HG03439 (cell line): Measurements from ENCODE around the gene PPP1R14C.
"Not testable (repeated sequence)": the region's sequence is repeated elsewhere in the genome, so short reads cannot be mapped to it uniquely, and the experiment has no call there.

ENCODE experiments used
- ATAC-seq: cut with Tn5 transposase; IDR thresholded peaks from one replicate; pipeline ENCODE4 v1.9.1; 2021; ENCODE audit warnings: mild to moderate bottlenecking, moderate library complexity; ENCODE audit not compliant: unreplicated experiment

PPP1R14C gene

GRCh38 chr6:150165020-150165702 lies 22.3 kb downstream of the PPP1R14C start:
- no peak for ATAC-seq

DNA sequence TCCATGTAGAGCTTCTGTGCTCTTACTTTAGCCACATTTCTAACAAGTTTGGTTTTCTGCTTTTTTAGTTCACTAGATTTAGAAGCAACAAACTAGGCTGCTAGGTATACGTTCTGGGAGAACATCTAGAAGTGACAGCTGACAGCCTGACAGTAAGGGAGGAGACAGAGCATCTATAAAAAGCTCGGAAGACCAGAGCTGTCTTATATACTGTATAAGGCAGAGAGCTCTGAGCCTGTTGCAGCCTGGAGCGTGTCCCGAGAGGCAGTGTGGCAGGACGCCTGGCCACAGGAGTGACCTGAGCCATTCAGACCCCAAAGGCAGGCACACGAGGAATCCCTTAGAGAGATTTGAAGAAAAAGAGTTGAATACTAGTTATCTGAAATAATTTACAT lies 24.6 kb downstream of the PPP1R14C start:
- no peak for ATAC-seq

GRCh38 chr6:150169181-150169580 lies 26.3 kb downstream of the PPP1R14C start:
- no peak for ATAC-seq

GRCh38 chr6:150169609-150170008 lies 26.8 kb downstream of the PPP1R14C start:
- ATAC-seq, result no peak

DNA sequence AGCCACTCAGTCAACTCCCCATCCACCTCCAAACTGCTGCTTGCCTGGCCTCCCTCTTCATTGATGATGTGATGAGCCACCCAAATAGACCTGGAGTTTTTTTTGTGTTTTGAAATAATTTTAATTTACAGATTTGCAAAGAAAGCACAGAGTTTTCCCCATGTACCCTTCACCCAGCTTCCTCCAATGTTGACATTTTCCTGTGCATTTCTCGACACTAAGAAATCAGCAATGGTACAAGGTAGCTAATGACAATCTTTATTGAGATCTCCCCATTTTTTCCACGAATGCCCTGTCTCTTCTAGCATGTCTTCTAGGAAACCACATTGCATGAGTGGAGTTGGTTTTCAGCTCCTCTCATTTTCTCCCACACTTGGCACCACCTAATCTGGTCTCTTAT lies 30.1 kb downstream of the PPP1R14C start:
- no peak for ATAC-seq

DNA sequence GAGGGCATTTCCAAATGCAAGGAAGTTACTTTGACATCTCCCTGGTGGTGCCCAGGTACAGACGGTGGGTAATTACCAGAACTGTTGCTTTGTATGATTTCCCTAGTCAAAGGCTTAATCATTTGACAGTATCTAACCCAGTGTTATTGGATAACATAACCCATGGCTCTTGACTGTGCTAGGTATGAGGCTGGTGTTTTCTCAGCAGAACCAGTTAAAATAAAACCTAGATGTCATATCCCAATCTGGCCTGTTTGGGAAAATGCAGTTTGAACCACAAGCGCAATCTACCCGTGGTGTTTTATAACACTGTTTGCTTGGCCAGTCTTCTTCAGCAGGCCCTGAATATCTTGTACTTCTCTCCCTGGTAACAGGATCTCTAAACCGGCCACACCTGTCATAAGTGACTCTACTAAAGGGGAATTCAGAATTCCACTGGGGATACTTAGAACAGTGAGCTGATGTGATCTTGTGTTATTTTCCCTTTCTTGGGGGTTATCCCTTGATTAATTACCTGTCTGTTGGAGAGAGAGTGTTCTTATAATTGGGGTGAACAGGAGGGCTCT lies 32.8 kb downstream of the PPP1R14C start:
- ATAC-seq, result no peak

- no peak for ATAC-seq
Measured at GRCh38 chr6:150176152-150176551, 33.3 kb downstream of the PPP1R14C start.

DNA sequence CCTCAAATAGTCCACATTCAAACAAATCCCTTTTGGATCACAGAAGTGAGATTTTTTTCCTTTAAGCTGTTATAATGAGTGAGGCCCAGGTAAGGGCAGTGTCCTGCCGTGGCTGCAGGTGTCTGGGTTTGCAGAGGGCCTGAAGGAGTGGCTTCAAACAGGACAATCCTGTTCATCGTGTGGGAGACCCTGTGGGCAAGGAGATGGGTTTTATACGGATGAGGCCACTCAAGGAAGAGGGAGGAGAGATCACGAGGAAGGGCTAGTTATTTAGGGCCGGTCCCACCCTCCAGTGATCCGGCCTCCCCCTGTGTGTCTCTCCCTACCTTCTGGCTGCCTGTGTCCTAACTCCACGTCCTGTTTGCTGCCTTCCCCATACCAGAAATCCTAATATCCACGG lies 33.8 kb downstream of the PPP1R14C start:
- no peak for ATAC-seq

- ATAC-seq, result no peak
Measured at GRCh38 chr6:150177259-150177951, 34.6 kb downstream of the PPP1R14C start.

- ATAC-seq, result no peak
Measured at GRCh38 chr6:150177952-150178520, 35.2 kb downstream of the PPP1R14C start.

- no peak for ATAC-seq
Measured at GRCh38 chr6:150179030-150179429, 36.2 kb downstream of the PPP1R14C start.

- not testable (repeated sequence) for ATAC-seq
Measured at GRCh38 chr6:150179907-150180424, 37.1 kb downstream of the PPP1R14C start.

- ATAC-seq, result no peak
Measured at GRCh38 chr6:150180517-150180916, 37.7 kb downstream of the PPP1R14C start.

DNA sequence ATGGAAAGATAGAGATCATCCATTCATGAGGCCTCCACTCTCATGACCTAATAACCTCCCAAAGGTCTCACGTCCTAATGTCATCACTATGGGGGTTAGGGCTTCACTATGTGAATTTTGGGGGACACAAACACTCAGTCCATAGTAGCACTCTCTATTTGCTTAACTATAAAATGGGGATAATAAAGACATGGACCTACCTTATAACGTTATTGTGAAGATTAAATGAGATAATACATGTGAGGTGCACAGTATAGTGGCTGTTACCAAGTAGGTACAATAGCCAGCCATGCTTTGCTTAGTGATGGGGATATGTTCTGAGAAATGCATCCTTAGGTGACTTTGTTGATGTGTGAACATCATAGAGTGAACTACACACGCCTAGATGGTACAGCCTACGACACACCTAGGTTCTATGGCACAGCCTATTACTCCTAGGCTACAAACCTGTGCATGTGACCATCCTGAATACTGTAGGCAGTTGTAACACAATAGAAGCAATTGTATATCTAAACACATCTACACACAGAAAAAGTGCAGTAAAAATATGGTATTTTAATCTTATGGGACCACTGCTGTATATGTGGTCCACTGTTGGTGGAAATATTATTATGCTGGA lies 39.7 kb downstream of the PPP1R14C start:
- no peak for ATAC-seq

- ATAC-seq, result no peak
Measured at GRCh38 chr6:150183105-150183504, 40.3 kb downstream of the PPP1R14C start.

DNA sequence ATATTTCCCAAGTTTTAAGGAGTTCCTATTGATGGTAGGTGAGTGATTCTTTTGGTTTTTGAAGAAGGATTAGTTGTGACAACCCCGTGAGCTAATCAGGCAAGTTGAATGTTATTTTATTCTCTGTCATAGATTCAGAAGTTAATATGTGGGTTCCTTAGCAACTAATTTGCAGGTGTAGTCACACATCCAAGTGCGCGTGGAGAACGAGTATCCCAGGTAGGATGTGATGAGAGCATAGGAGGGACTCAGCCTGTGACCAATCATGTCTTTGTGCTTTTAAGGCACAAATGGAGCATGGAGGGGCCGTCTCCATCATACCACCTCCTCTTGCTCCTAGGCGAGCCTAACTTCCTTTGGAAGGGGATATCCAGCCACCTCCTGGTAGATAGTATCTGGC lies 41.1 kb downstream of the PPP1R14C start:
- ATAC-seq, result no peak

GRCh38 chr6:150184850-150185731 lies 42.2 kb downstream of the PPP1R14C start:
- ATAC-seq, result no peak

GRCh38 chr6:150185732-150186117 lies 42.9 kb downstream of the PPP1R14C start:
- ATAC-seq, result no peak

GRCh38 chr6:150186129-150186898 lies 43.5 kb downstream of the PPP1R14C start:
- ATAC-seq, result no peak

- ATAC-seq, result not testable (repeated sequence)
Measured at GRCh38 chr6:150187433-150187832, 44.6 kb downstream of the PPP1R14C start.
